HG02623 (cell line): Measurements from ENCODE around the gene TEX53.

Experiments
- ATAC-seq: cut with Tn5 transposase; IDR thresholded peaks from one replicate; pipeline ENCODE4 v1.9.1; 2021; ENCODE audit warnings: moderate library complexity; ENCODE audit not compliant: unreplicated experiment

The TEX53 gene

DNA sequence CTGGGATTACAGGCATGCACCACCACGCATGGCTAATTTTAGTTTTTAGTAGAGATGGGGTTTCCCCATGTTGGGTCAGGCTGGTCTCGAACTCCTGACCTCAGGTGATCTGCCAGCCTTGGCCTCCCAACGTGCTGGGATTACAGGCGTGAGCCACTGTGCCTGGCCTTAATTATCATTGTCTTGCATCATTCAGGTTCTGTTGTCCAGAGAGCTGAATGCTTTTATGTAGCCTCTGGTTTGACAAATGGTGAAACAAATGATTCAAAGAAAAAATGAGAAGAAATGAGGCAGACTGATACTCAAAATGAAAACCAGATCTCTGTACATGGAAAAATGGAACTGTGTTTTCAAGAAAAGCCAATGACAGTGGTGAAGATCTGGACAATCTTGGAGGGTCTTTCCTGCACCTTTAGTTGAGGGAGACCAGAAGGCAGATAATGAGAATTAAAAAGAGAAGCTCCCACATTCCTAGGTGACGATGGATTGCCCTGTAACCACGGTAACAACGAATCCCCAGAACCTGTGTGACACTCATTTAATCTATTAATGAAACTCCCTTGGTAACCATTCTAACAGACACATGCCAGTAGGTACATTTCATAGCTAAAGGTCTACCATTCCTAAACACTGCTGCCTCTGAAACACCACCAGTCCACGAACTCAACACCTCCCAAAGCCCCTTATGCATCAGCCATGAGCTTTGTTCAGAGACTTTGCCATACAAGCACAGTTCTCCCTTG, 22.8 kb upstream of the TEX53 start:
- ATAC-seq, result no peak

GRCh38 chr9:114678795-114679194, 21.2 kb upstream of the TEX53 start:
- ATAC-seq, result no peak

DNA sequence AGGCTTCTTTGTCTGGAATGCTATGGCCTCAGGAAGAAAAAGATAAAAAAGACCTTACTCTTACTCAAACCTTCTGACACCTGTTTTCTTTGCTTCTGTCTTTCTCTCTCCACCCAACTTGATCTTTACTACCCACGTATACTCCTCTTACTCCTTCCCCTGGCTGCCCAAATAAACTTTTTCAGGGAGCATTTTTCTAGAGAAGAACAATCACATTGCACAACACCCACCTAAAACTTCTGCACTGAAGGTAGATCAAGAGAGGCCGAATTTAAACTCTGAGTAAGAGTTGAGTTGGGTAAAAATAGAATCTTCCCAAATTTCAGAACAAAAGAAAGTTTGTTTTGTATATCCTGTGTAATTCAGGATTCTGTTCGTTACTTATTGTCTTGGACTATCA, 20.5 kb upstream of the TEX53 start:
- no peak for ATAC-seq

DNA sequence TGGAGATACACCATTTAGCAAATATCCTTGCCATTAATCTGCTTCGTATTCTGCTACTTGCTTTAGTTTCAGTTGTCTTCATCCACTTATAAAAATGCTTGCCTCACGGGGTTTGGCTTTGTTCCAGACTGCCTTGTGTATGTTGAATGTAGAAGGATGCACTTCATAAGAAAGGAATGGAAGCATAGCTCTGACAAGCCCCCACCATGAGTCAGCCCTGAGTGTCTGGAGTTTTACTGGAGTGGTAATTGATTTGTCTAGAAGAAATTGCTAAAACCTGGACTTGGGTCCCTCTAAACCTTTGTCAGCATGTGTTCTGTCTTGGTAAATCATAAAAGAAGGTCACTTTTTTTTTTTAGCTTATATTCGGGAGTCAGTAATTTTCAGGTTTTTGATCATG, 19.8 kb upstream of the TEX53 start:
- no peak for ATAC-seq

GRCh38 chr9:114676901-114677300, 19.3 kb upstream of the TEX53 start:
- ATAC-seq, result no peak

DNA sequence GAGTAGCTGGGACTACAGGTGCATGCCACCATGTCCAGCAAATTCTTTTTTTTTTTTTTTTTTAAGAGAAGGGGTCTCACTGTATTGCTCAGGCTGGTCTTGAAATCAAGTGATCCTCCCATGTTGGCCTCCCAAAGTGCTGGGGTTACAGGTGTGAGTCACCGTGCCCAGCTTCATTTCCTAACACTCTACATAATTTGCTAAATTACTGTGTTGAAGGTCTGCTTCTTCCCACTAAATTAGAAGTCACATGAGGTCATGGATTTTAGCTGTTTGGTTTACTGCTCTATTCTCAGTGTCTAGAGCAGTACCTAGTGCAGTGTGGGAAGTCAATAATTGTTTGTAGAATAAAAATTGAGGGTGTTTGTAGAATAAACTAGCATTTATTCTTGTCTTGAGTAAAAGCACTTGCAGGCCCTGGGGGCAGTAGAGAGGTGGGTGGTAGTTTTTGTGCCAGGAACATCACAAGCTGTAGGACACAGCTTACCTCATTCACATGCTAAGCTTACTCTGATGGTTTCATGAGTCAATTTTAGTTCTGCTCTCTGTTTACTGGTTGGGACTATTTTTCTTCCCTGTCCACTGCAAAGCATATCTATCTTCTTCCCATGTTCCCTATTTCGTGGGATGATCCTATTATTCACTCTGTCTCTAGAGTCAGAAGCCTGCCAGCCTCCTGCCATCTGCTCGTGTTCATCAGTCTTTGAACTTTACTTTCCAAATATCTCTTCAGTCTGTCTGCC, 17.4 kb upstream of the TEX53 start:
- no peak for ATAC-seq

DNA sequence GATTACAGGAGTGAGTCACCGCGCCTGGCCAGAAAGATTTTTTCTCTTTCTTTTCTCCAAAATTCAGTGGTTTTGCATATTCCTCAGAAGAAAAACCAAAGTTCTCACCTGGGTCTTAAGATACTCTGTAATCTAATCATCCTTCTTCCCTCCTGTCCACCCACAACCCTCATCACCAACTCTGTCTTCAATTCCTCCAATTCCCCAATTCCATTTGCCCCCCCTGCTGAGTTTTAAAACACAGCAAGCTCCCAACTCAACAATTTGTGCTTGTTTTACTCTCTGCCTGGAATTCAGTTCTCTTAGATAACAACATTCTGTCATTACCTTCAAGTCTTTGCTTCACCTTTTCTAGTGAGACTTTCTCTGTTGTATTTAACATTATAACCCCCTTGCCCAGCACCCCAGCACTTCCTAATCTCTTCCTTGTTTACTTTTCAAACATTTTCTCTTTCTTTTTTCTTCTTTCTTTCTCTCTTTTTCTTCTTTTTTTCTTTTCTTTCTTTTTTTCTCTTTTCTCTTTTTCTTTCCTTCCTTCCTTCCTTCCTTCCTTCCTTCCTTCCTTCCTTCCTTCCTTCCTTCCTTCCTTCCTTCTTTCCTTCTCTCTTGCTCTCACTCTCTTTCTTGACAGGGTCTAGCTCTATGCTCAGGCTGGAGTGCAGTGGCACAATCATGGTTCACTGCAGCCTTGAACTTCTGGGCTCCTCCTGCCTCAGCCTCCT, 16.6 kb upstream of the TEX53 start:
- ATAC-seq, result no peak

DNA sequence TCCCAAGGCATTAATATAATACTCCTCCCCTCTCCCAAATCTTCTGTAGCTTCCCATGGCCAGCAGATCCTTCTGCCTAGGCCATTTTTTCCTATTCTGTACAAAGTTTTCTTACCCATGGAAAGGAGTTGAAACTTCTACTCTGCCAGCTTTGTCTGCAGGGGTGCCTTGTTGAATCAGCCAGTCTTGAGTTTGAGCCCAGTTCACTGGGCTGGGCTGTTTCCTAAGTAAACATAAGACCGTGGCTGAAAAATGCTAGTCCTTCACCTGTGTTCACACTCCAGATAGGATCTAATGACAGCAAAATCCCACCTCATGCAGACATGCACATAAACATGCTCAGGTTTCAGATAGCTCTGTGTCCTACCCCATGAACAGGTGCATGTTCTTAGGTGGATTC, 14.0 kb upstream of the TEX53 start:
- ATAC-seq, result no peak

- no peak for ATAC-seq
Measured at GRCh38 chr9:114669961-114670360, 12.4 kb upstream of the TEX53 start.

DNA sequence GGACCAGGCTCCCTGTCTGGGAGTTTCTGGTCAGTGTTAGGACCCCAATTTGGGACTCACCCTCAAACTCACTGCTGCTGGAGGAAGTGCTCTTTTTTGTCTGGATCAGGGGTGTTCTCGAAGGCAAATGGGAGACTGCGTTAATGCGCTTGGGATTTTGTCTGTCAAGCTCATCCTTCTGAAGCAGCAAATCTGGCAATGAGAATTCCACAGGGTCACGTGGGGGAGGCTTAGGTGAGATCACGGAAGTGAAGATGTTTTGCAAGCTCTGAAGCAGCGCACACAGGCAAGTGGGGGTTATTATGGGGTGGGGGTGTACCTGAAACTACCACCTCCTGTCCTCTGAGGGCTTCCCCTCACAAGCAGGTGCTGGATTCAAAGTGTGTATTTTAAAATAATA, 10.5 kb upstream of the TEX53 start:
- ATAC-seq, result no peak

- no peak for ATAC-seq
Measured at GRCh38 chr9:114666851-114667250, 9.2 kb upstream of the TEX53 start.

GRCh38 chr9:114666401-114666800, 8.8 kb upstream of the TEX53 start:
- no peak for ATAC-seq

GRCh38 chr9:114664181-114664580, 6.6 kb upstream of the TEX53 start:
- no peak for ATAC-seq

DNA sequence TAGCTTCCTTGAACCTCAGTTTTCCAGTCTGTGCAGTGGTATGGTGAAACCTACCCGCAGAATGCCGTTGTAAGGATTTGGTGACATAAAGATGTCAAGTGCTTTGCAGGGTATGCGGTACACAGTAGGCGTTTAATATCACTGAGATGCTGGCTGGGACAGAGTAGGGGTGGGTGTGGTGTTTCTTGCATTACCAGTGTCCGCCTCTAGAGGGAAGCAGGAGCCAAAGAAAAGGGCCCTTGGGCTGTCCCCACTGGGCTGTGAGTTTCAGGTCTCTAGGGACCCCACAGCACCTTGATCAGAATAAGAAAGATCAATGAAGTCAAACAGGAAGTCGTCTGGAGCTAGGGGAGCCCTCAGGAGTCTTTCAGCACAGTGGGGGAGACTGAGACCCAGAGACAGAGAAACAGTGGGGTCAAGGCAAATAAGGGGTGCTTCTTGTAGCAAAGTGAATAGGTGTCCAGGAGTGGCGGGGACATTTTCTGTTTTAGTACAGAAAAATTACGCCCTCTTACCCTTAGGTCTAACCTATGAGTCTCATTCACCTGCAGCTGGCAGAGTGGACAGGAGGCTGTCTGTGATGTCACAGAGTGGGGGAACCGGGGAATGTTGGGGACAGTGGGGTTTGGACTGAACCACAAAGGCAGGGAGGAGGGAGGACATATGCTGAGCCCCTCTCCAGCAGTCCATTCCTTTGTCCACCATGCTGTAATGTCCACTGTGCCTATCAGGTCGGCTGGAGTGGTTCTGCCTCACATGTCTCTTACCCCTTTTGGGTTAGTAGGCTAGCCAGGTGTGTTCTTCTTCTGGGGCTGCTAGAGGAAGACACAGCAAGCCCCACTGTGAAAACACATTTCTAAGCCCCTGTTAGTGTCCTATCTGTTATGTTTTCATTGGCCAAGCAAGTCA, 4.7 kb upstream of the TEX53 start:
- ATAC-seq, result peak; percentile 68

- no peak for ATAC-seq
Measured at GRCh38 chr9:114656301-114656700, 1.3 kb downstream of the TEX53 start.

- no peak for ATAC-seq
Measured at GRCh38 chr9:114655689-114656088, 1.9 kb downstream of the TEX53 start.

- peak; percentile 72 for ATAC-seq
Measured at GRCh38 chr9:114653556-114654159, 3.9 kb downstream of the TEX53 start.

DNA sequence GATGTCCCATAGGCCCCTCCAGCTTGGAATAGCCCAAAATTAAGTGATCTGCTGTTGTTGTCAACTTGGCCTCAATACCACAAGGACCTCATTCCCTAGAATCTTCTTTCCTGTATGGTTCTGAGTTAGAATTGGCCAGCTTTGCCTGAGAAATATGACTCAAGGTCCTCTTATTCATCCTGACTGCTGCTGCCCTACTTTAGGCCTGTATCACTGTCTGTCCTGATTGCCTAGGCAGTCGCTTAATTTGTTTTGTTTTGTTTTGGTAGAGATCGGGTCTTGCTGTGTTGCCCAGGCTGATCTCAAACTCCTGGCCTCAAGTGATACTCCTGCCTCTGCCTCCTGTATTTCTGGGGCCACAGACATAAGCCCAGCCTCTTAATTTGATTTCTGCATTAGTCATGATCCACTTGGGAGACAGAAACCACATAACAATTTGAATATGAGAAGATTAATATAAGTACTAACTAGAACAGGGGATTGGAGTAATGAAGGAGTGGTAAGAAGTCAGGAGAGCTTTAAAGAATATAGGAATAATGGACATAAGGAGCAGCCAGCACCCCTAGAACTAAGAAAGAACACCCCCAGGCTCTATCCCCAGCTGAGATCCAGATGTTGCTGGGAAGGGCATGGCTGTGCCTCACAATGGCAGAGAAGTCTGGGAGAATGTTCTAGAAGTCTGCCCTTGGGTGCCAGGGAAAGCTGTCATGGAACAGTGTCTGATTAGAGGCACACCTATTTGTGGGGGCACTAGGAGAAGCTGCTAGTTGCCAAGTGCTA, 4.6 kb downstream of the TEX53 start:
- peak; percentile 23 for ATAC-seq

- no peak for ATAC-seq
Measured at GRCh38 chr9:114643896-114644295, 13.7 kb downstream of the TEX53 start.

GRCh38 chr9:114643001-114643400, 14.6 kb downstream of the TEX53 start:
- ATAC-seq, result no peak
